Measurements from ENCODE around the gene UGDH. TPM values are rescaled to one million over a fixed set of nuclear protein-coding genes. Genes with fewer than 3 reads are reported as not detected.

UGDH gene
- total and polyA plus RNA-seq, 2 of the 13 experiments (the other 11 are each of a cell fraction or from before 2014, with no cell fraction given) = 99.0 to 384 TPM

DNA sequence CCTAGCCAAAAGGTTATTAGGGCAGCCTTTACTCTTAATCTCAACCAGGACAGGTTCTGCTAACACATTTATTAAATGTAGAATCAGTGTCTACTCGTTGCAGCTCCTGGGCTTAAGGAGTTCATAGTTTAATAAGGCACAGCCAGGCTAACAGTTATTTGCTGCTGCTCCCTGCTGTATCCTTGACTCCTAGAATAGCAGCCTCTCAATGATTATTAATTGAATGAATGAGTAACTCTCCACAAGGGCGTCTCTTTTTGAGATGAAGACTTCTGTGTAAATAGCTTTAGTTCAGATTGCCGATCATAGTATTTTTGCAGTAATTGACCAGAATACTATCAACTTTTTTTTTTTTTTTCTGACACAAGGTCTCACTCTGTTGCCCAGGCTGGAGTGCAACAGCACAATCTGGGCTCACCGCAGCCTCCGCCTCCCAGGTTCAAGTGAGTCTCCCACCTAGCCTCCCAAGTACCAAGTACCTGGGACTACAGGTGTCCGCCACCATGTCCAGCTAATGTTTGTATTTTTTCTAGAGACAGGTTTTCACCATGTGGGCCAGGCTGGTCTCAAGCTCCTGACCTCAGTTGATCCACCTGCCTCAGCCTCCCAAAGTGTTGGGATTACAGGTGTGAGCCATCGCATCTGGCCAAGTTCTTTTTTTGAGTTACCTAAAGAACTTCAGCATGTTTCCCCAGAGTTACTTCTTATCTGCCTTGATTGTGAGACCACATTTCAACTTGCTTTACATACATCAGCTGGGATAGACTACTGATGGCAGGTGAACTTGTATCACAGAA is 2.9 kb downstream of the UGDH start (continued):
- TF ChIP-seq DPF2 (CRISPR knock-in tag; IDR thresholded peaks at IDR 0.05; ENCODE audit: borderline replicate concordance, low read depth) = no peak
- TF ChIP-seq, protein P1, sequence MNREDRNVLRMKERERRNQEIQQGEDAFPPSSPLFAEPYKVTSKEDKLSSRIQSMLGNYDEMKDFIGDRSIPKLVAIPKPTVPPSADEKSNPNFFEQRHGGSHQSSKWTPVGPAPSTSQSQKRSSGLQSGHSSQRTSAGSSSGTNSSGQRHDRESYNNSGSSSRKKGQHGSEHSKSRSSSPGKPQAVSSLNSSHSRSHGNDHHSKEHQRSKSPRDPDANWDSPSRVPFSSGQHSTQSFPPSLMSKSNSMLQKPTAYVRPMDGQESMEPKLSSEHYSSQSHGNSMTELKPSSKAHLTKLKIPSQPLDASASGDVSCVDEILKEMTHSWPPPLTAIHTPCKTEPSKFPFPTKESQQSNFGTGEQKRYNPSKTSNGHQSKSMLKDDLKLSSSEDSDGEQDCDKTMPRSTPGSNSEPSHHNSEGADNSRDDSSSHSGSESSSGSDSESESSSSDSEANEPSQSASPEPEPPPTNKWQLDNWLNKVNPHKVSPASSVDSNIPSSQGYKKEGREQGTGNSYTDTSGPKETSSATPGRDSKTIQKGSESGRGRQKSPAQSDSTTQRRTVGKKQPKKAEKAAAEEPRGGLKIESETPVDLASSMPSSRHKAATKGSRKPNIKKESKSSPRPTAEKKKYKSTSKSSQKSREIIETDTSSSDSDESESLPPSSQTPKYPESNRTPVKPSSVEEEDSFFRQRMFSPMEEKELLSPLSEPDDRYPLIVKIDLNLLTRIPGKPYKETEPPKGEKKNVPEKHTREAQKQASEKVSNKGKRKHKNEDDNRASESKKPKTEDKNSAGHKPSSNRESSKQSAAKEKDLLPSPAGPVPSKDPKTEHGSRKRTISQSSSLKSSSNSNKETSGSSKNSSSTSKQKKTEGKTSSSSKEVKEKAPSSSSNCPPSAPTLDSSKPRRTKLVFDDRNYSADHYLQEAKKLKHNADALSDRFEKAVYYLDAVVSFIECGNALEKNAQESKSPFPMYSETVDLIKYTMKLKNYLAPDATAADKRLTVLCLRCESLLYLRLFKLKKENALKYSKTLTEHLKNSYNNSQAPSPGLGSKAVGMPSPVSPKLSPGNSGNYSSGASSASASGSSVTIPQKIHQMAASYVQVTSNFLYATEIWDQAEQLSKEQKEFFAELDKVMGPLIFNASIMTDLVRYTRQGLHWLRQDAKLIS (CRISPR knock-in tag; IDR thresholded peaks at IDR 0.05) = 0 out of 2 replicates have a peak, but pooled peaks have one; percentile 34
- TF ChIP-seq SSRP1 (CRISPR knock-in tag; IDR thresholded peaks at IDR 0.05) = peak; percentile 82
- 0 out of 2 replicates have a peak, but pooled peaks have one; percentile 31 for TF ChIP-seq ZC3H13 (CRISPR knock-in tag; IDR thresholded peaks at IDR 0.05)
- TF ChIP-seq NR1H2 (CRISPR knock-in tag; IDR thresholded peaks at IDR 0.05; ENCODE audit: borderline replicate concordance, low read depth) = no peak
- TF ChIP-seq KAT7 (CRISPR knock-in tag; IDR thresholded peaks at IDR 0.05; ENCODE audit: borderline replicate concordance) = 0 out of 2 replicates have a peak, but pooled peaks have one; percentile 23
- 0 out of 2 replicates have a peak, but pooled peaks have one; percentile 19 for TF ChIP-seq UBTF (CRISPR knock-in tag; IDR thresholded peaks at IDR 0.05)
- peak; percentile 71 for TF ChIP-seq ZC3H4 (CRISPR knock-in tag; IDR thresholded peaks at IDR 0.05; ENCODE audit: borderline replicate concordance)
- TF ChIP-seq CBFB (CRISPR knock-in tag; IDR thresholded peaks at IDR 0.05) = no peak
- no peak for TF ChIP-seq THAP11 (CRISPR knock-in tag; IDR thresholded peaks at IDR 0.05)
- TF ChIP-seq JUNB (CRISPR knock-in tag; IDR thresholded peaks at IDR 0.05; ENCODE audit: borderline replicate concordance) = no peak
- no peak for TF ChIP-seq ZFYVE20 (CRISPR knock-in tag; IDR thresholded peaks at IDR 0.05; ENCODE audit: borderline replicate concordance, low read depth)
- no peak for TF ChIP-seq NRL (CRISPR knock-in tag; IDR thresholded peaks at IDR 0.05; ENCODE audit: borderline replicate concordance)
- peak; percentile 49; the same call in 1 of the 2 replicates for TF ChIP-seq RBFOX2 (IDR thresholded peaks at IDR 0.05; ENCODE audit: low read depth, low read length)
- peak; percentile 50; the same call in 1 of the 2 replicates for TF ChIP-seq POLR2G (IDR thresholded peaks at IDR 0.05; ENCODE audit: low read depth, low read length)
